Left renal pelvis (tissue), 4 donors: ENCODE data around the gene DGCR6. TPM values are rescaled to one million over a fixed set of nuclear protein-coding genes. Genes with fewer than 3 reads are reported as not detected.
"Not testable (repeated sequence)": the region's sequence is repeated elsewhere in the genome, so short reads cannot be mapped to it uniquely, and the experiment has no call there.

Experiments used
- DNase-seq, 4 donors: peaks; one replicate each; pipeline ENCODE4 v3.0.0-alpha.2; 2013; ENCODE audit warnings: low read depth in 4 of 4, low spot score in 3 of 4
- polyA plus RNA-seq, 4 donors: library from polyadenylated mRNA; unstranded; fragments of 120-200 nt; gene quantifications; one replicate each; pipeline ENCODE4 v1.2.1, GENCODE V29; 2013; ENCODE audit not compliant: insufficient read length in 4 of 4

DGCR6 gene
- polyA plus RNA-seq, result 10 to 100 TPM in 1 of 4 donors, 1 to 10 TPM in 3; 2.3 to 12.8 (median 7.3) TPM

GRCh38 chr22:18905540-18906409 is at the start of gene DGCR6:
Gene DGCR6 (plus strand): TSS chr22:18906320. CDS start chr22:18906375, 55 bp downstream.
- DNase-seq, result no peak

GRCh38 chr22:18859314-18859713 is 46.8 kb upstream of the DGCR6 start:
- not testable (repeated sequence) for DNase-seq

GRCh38 chr22:18881260-18881659 is 24.9 kb upstream of the DGCR6 start:
- not testable (repeated sequence) for DNase-seq

GRCh38 chr22:18884465-18884864 is 21.7 kb upstream of the DGCR6 start:
- not testable (repeated sequence) for DNase-seq

DNA sequence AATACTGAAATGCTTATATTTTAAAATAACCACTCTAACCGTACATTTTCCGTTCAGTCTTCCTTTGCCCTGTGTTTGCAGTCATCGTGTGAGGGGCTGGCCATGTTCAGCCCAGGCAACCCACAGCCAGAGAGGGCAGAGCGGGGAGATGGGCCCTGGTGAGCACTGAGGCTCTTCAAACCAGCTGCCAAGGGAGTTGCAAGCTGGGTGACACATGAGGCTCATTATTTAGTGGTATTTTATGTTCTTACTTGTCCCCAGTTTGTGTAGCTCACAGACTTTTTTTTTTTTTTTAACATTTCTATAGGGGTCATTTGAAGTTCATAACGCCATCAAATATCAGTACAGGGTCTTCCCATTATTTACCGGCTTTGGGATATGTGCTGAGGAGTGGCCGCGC is 18.0 kb upstream of the DGCR6 start:
- no peak for DNase-seq

DNA sequence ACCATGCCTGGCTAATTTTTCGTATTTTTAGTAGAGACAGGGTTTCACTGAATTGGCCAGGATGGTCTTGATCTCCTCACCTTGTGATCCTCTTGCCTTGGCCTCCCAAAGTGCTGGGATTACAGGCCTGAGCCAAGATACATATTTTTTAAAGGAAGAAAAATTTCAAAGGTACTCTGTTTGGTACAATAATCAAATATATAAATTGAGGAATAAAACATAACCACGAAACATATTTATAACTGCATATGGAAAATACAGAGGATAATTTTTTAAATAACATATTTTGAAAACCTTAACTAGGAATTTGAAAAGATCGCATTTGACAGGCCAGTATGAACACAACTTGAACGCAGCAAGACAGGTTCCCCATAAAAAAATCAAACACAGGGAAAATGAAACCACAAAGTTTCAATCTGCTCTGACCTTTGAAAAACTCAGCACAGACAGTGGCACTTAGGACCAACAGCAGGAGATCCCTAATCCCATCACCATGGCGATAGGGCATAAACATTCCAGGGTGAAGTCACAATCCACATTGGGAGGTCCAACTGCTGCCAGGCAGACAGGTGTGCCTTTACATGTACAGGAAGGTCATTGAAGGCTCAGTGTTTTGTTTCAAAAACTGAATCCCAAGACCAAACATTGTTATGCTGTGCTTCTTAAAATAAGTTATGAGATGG is 15.5 kb upstream of the DGCR6 start:
- DNase-seq, result not testable (repeated sequence)

- not testable (repeated sequence) for DNase-seq
Observed at GRCh38 chr22:18893775-18894174, 12.3 kb upstream of the DGCR6 start.

- DNase-seq, result not testable (repeated sequence)
Observed at GRCh38 chr22:18896037-18896657, 10.0 kb upstream of the DGCR6 start.

DNA sequence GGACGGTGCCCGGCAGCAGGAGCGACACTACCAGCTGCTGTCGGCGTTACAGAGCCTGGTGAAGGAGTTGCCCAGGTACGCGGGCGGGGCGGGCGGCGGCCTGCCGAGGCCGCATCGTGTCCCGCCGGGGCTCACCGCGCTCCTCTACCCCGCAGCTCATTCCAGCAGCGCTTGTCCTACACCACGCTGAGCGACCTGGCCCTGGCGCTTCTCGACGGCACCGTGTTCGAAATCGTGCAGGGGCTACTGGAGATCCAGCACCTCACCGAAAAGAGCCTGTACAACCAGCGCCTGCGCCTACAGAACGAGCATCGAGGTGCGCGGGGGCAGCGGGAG is 258 bp downstream of the DGCR6 start:
- not testable (repeated sequence) for DNase-seq

GRCh38 chr22:18906896-18907295 is 776 bp downstream of the DGCR6 start:
- DNase-seq, result no peak

DNA sequence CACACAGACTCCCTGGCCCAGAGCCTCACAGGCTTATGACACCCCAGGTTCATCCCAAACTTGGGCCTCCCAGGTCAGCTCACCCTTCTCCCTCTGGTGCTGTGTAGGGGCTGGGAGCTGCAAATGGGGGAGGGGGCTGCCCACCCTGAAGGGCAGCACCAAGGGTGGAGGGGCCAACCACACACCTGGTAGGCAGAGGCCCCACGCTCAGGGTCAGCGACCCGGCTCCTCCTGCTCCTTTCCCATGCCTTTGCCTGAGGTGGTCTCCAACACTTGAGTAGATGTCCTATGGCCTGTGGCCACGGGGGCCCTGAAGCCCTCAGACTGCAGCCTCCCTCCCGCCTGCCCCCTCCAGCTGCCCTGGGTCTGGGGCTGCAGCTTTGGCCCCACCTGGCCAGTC is 3.4 kb downstream of the DGCR6 start:
- DNase-seq, result no peak

DNA sequence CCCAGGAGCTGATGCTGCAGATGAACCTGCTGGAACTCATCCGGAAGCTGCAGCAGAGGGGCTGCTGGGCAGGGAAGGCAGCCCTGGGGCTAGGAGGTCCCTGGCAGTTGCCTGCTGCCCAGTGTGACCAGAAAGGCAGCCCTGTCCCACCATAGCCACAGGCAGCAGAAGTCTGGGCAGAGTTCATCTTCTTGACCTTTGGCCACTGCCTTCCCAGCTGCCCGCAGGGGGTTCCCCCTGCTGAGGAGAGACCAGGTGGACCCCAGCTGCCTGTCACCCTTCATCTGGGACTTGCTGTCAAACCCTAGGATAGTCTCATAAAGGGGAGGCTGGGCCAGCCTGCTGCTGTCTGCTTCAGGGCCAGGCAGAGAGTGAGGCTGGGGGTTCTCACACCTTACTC is 5.4 kb downstream of the DGCR6 start:
- DNase-seq, result not testable (repeated sequence)

GRCh38 chr22:18912264-18912946 is 6.3 kb downstream of the DGCR6 start:
- DNase-seq, result not testable (repeated sequence)

- not testable (repeated sequence) for DNase-seq
Observed at GRCh38 chr22:18914558-18914957, 8.4 kb downstream of the DGCR6 start.

DNA sequence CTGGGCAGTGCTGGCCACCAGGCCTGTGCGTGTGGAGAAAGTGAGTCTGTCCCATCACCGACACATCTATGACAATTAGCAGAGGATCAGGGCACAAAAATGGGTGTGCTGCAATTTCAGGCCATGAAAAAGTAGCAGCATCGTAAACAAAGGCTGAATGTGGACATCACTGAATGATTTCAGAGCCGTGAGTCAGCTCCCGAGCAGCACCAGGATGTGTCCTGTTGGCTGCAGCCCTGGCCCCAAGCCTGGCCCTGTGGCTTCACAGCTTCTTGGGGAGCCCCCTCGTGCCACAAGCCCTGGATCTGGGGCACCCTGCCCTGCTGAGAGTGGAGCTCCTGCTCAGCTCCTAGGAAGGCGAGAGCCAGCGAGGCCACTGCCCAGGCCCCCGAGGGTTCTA is 9.4 kb downstream of the DGCR6 start:
- DNase-seq, result not testable (repeated sequence)

DNA sequence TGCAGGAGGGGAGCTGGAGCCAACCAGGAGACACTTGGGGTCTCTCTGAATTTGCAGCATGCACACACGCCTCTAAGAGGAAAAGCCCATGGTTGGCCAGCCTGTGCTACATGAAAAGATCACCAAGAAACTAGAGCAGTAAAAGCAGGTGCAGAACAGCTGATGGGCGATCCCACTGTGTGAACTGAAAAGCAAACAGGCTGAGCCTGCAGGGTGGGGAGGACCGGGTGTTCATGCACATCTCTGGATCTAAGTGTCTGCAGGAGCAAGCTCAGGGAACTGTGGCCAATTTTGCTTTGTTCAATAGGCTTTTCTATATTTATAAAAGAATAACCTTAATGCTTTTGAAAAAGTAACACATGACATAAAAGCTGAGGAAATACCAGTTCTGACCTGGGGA is 11.7 kb downstream of the DGCR6 start:
- not testable (repeated sequence) for DNase-seq

DNA sequence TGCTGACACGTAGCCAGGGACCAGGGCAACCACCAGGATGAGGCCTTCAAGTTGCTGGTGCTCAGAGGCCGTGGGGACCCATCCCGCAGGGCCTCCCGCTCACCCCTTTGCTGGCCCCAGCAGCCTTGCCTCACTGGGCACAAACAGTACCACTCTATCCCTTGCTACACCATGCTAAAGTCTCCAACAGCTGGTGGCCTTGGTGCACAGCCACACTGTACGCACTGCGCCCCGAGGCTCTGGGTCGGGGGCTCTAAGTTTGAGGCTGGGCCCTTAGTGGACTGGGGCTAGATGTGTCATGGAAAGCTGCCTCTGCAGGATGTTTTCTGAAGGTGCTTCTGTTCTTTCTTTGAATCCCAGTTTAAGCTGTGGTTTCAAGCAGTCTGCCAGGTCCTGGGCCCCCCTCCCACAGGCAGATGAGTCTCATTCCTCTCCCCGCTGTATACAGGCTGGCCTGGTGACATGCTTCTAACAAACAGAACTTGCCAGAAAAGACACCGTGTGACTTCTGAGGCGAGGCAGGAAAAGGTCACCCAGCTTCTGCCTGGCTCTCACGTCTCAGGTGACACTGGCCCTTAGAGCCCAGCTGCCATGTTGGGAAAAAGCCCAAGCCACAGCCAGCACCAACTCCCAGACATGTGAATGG is 14.3 kb downstream of the DGCR6 start:
- DNase-seq, result not testable (repeated sequence)

DNA sequence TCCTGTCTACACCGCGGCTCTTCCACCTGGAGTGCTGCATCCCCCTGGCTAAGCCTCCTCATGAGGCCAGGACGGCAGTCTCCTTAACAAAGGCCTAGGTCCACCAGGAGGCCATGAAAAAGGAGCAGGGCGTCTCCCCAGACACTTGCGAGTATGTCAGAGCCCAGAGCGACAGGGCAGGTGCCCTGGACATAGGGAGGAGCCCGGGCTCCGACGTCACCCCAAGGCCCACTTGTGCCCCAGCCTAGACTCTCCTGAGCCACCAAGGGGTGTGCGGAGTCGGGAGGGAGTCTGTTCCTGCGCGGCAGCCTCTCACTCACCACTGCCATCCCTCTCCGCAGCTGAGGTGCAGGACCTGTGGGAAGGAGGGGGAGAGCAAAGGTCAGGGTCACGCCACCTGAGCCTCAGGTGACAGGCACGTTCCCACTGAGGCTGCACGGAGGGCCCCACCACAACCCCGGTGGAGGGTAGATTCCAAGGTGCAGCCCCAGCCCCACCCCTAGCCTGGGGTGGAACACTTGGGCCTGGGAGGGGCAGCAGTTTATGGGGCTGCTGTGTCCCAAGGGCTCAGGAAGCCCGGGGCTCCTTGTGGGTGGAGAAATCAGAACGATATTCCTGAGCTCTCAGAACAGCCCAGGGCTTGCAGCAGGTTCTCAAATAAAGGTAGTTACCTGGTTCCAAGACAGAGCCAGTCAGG is 19.4 kb downstream of the DGCR6 start:
- DNase-seq, result no peak

- no peak for DNase-seq
Observed at GRCh38 chr22:18927020-18927419, 20.9 kb downstream of the DGCR6 start.

GRCh38 chr22:18927573-18927972 is 21.5 kb downstream of the DGCR6 start:
- DNase-seq, result no peak
